H9 (cell line): Measurements from ENCODE around the gene RPP40. TPM values are rescaled to one million over a fixed set of nuclear protein-coding genes. Genes with fewer than 3 reads are reported as not detected.

ENCODE experiments used
- DNase-seq: peaks from one replicate; pipeline ENCODE4 v3.0.0-alpha.2; 2017
- H2AFZ ChIP-seq: one replicate; pipeline ENCODE4 v1.6.1; 2013; ENCODE audit warnings: mild to moderate bottlenecking, low read length, control low read depth, moderate library complexity
- H2AK5ac ChIP-seq: 2 replicates; pipeline ENCODE4 v1.6.1; 2013; ENCODE audit warnings: low read length, control low read depth, mixed read lengths; ENCODE audit not compliant: insufficient read length
- H2BK120ac ChIP-seq: one replicate; pipeline ENCODE4 v1.6.1; 2013; ENCODE audit warnings: low read depth, mild to moderate bottlenecking, low read length, control low read depth, inconsistent platforms; ENCODE audit not compliant: poor library complexity, severe bottlenecking
- H2BK12ac ChIP-seq: 2 replicates; pipeline ENCODE4 v1.6.1; 2013; ENCODE audit warnings: low read length, control low read depth, mixed read lengths, low read depth; ENCODE audit not compliant: insufficient read length
- H2BK15ac ChIP-seq: 2 replicates; pipeline ENCODE4 v1.6.1; 2013; ENCODE audit warnings: low read depth, low read length, control low read depth
- H2BK20ac ChIP-seq: one replicate; pipeline ENCODE4 v1.6.1; 2013; ENCODE audit warnings: low read depth, mild to moderate bottlenecking, low read length, control low read depth, inconsistent platforms; ENCODE audit not compliant: poor library complexity, severe bottlenecking
- H2BK5ac ChIP-seq: 2 replicates; pipeline ENCODE4 v1.6.1; 2013; ENCODE audit warnings: low read length, control low read depth, mixed read lengths; ENCODE audit not compliant: insufficient read length
- H3K14ac ChIP-seq: 2 replicates; pipeline ENCODE4 v1.6.1; 2013; ENCODE audit warnings: low read length, control low read depth; ENCODE audit not compliant: insufficient read depth
- H3K18ac ChIP-seq: 2 replicates; pipeline ENCODE4 v1.6.1; 2013; ENCODE audit warnings: low read depth, mild to moderate bottlenecking, mixed read lengths, low read length, control low read depth; ENCODE audit not compliant: insufficient read length
- H3K23ac ChIP-seq: 2 replicates; pipeline ENCODE4 v1.6.1; 2013; ENCODE audit warnings: low read length, control low read depth, mixed read lengths, low read depth; ENCODE audit not compliant: insufficient read length
- H3K23me2 ChIP-seq: 2 replicates; pipeline ENCODE4 v1.6.1; 2013; ENCODE audit warnings: low read depth, mild to moderate bottlenecking, mixed read lengths, low read length, control low read depth; ENCODE audit not compliant: insufficient read length, poor library complexity, severe bottlenecking
- H3K27ac ChIP-seq: 2 replicates; pipeline ENCODE4 v1.5.1; 2013; ENCODE audit warnings: low read length, control low read depth, mixed read lengths, low read depth; ENCODE audit not compliant: insufficient read length
- H3K27me3 ChIP-seq: 2 replicates; pipeline ENCODE4 v1.6.1; 2013; ENCODE audit warnings: low read length, control low read depth, inconsistent platforms; ENCODE audit not compliant: insufficient read depth
- H3K4ac ChIP-seq: 2 replicates; pipeline ENCODE4 v1.6.1; 2013; ENCODE audit warnings: low read depth, mild to moderate bottlenecking, control low read depth, inconsistent platforms, low read length, moderate library complexity
- H3K4me1 ChIP-seq: 2 replicates; pipeline ENCODE4 v1.6.1; 2013; ENCODE audit warnings: low read length, control low read depth, inconsistent platforms; ENCODE audit not compliant: insufficient read depth
- H3K4me2 ChIP-seq: 2 replicates; pipeline ENCODE4 v1.6.1; 2013; ENCODE audit warnings: low read length, control low read depth, mixed read lengths; ENCODE audit not compliant: insufficient read length, insufficient read depth
- H3K56ac ChIP-seq: 2 replicates; pipeline ENCODE4 v1.6.1; 2013; ENCODE audit warnings: low read depth, mild to moderate bottlenecking, mixed read lengths, low read length, control low read depth; ENCODE audit not compliant: insufficient read length
- H3K79me1 ChIP-seq: 2 replicates; pipeline ENCODE4 v1.6.1; 2013; ENCODE audit warnings: low read depth, mild to moderate bottlenecking, moderate library complexity, low read length, control low read depth, inconsistent platforms; ENCODE audit not compliant: insufficient read depth, poor library complexity, severe bottlenecking
- H3K79me2 ChIP-seq: 2 replicates; pipeline ENCODE4 v1.6.1; 2013; ENCODE audit warnings: low read length, control low read depth, inconsistent platforms; ENCODE audit not compliant: insufficient read depth
- H3K9ac ChIP-seq: 2 replicates; pipeline ENCODE4 v1.6.1; 2013; ENCODE audit warnings: low read length, control low read depth, mixed read lengths; ENCODE audit not compliant: insufficient read length; ENCODE audit errors: extremely low read depth
- H3K9me3 ChIP-seq: one replicate; pipeline ENCODE4 v1.6.1; 2013; ENCODE audit warnings: low read depth, low read length, inconsistent platforms; ENCODE audit not compliant: control insufficient read depth
- H3T11ph ChIP-seq: one replicate; pipeline ENCODE4 v1.6.1; 2013; ENCODE audit warnings: mild to moderate bottlenecking, low read length, control low read depth, inconsistent platforms
- H4K20me1 ChIP-seq: one replicate; pipeline ENCODE4 v1.6.1; 2013; ENCODE audit not compliant: control insufficient read depth, insufficient read length, insufficient read depth
- H4K5ac ChIP-seq: 2 replicates; pipeline ENCODE4 v1.6.1; 2013; ENCODE audit warnings: low read depth, mild to moderate bottlenecking, mixed read lengths, low read length, control low read depth; ENCODE audit not compliant: insufficient read length
- H4K8ac ChIP-seq: replicated peaks from 2 replicates; pipeline ENCODE4 v1.6.1; 2013; ENCODE audit warnings: low read length, control low read depth, mixed read lengths, low read depth; ENCODE audit not compliant: insufficient read length
- H4K91ac ChIP-seq: 2 replicates; pipeline ENCODE4 v1.6.1; 2013; ENCODE audit warnings: low read depth, mild to moderate bottlenecking, moderate library complexity, mixed read lengths, low read length, control low read depth; ENCODE audit not compliant: insufficient read length
- H3K27ac Mint-ChIP-seq, 3 experiments: 2 replicates in 2 of 3; 3 replicates in 1 of 3; pipeline ENCODE4 v1.8.0; 2020 to 2021; ENCODE audit warnings: mixed read lengths in 3 of 3, mild to moderate bottlenecking in 1 of 3, moderate library complexity in 1 of 3
- H3K27me3 Mint-ChIP-seq: 2 replicates; pipeline ENCODE4 v1.8.0; 2021; ENCODE audit warnings: low read depth, mild to moderate bottlenecking, moderate library complexity, mixed read lengths
- H3K36me3 Mint-ChIP-seq, 3 experiments: 2 replicates in 2 of 3; 3 replicates in 1 of 3; pipeline ENCODE4 v1.8.0; 2020 to 2021; ENCODE audit warnings: low read depth in 3 of 3, mixed read lengths in 3 of 3; ENCODE audit not compliant: insufficient read depth in 1 of 3
- H3K4me1 Mint-ChIP-seq, 2 experiments: 2 replicates each; pipeline ENCODE4 v1.8.0; 2020; ENCODE audit warnings: mixed read lengths in 2 of 2
- H3K4me3 Mint-ChIP-seq, 2 experiments: 2 replicates in 1 of 2; 3 replicates in 1 of 2; pipeline ENCODE4 v1.8.0; 2020 to 2021; ENCODE audit warnings: mild to moderate bottlenecking in 2 of 2, mixed read lengths in 2 of 2, moderate library complexity in 1 of 2
- H3K9me3 Mint-ChIP-seq, 2 experiments: 2 replicates in 1 of 2; 3 replicates in 1 of 2; pipeline ENCODE4 v1.8.0; 2020; ENCODE audit warnings: mild to moderate bottlenecking in 2 of 2, mixed read lengths in 2 of 2, moderate library complexity in 1 of 2
- CTCF ChIP-seq: fragments of 200-600 bp; sonication (generic); conservative IDR thresholded peaks from 3 replicates; pipeline ENCODE4 v1.8.0; 2021; ENCODE audit warnings: antibody characterized with exemption, mild to moderate bottlenecking
- WGBS: extraction: QIAGEN DNeasy Blood & Tissue Kit; methylation state at CpG from one replicate; pipeline ENCODE4 v1.1.7; 2013; ENCODE audit warnings: missing lambda C conversion rate, low lambda C conversion rate, mixed read lengths; ENCODE audit not compliant: insufficient read length; ENCODE audit errors: extremely low coverage; 5-methylcytosine and 5-hydroxymethylcytosine counted together
- total RNA-seq: library from RNA; stranded (reverse); gene quantifications from 2 replicates; pipeline ENCODE4 v1.2.1, GENCODE V29; 2021

RPP40 gene
- total RNA-seq, 1 experiment from 2014 or later: 17.8 TPM

GRCh38 chr6:4975506-4975905 lies 28.3 kb downstream of the RPP40 start:
- H3K27me3 ChIP-seq: no peaks in the 10 kb centered on the region
- H3K79me2 ChIP-seq: no peaks in the 10 kb centered on the region
- no peaks in the 10 kb centered on the region for H4K20me1 ChIP-seq
- H3K4me2 ChIP-seq: no peak overlapping the region
- no peak overlapping the region for H3K9ac ChIP-seq
- TF ChIP-seq CTCF: no peak
- no peaks in the 10 kb centered on the region for H3K79me1 ChIP-seq
- H3K4me3 Mint-ChIP-seq: no peak overlapping the region
- DNase-seq: no peak
- H3K9me3 ChIP-seq: no peaks in the 10 kb centered on the region
- no peak overlapping the region for H4K5ac ChIP-seq
- WGBS: no CpG with 5 or more reads among the region's 3 CpGs
- H2AFZ ChIP-seq: no peak overlapping the region
- no peak overlapping the region for H3K14ac ChIP-seq
- H3K4me1 ChIP-seq: peaks cover 2% of the 10 kb centered on the region; the same call in 1 of the 2 replicates
- H3K4me1 Mint-ChIP-seq: peaks cover 18 to 27% of the 10 kb centered on the region in 2 experiments
- H3T11ph ChIP-seq: no peak overlapping the region
- no peak overlapping the region for H3K56ac ChIP-seq
- H3K27me3 Mint-ChIP-seq: peaks cover 5% of the 10 kb centered on the region; the same call in 1 of the 2 replicates
- no peak overlapping the region for H3K18ac ChIP-seq
- no peak overlapping the region for H2BK120ac ChIP-seq
- no peak overlapping the region for H2BK20ac ChIP-seq
- H2BK15ac ChIP-seq: no peak overlapping the region
- no peak overlapping the region for H3K27ac Mint-ChIP-seq
- peaks cover 9 to 13% of the 10 kb centered on the region in 2 experiments; a peak in 4 of 5 replicates for H3K9me3 Mint-ChIP-seq
- H4K91ac ChIP-seq: no peak overlapping the region
- H2AK5ac ChIP-seq: no peak overlapping the region
- no peak overlapping the region for H2BK5ac ChIP-seq
- H4K8ac ChIP-seq: no peak overlapping the region
- H3K27ac ChIP-seq: no peak overlapping the region
- no peak overlapping the region for H3K23ac ChIP-seq
- H3K23me2 ChIP-seq: no peaks in the 10 kb centered on the region
- H3K36me3 Mint-ChIP-seq: peaks cover 0 to 5% (median 4%) of the 10 kb centered on the region in 3 experiments; a peak in 4 of 7 replicates
- H3K4ac ChIP-seq: no peak overlapping the region
- no peak overlapping the region for H2BK12ac ChIP-seq
